Tibial artery (tissue), 4 donors: Measurements from ENCODE around the gene KIF5C.

Experiments used
- DNase-seq, 2 donors: peaks; one replicate each; pipeline ENCODE4 v3.0.0-alpha.2; 2019
- H3K27ac ChIP-seq, 2 donors: fragments of 200-600 bp; sonication (generic) in 1 of 2; 1 replicate in 1 of 2; 2 replicates in 1 of 2; pipeline ENCODE4 v1.5.1; 2018 to 2019; ENCODE audit warnings: mild to moderate bottlenecking in 1 of 2
- H3K27me3 ChIP-seq, 2 donors: fragments of 200-600 bp; sonication (generic) in 1 of 2; one replicate each; pipeline versions ENCODE4 v1.5.1 to v1.6.0; 2016 to 2019
- H3K36me3 ChIP-seq, 3 donors: fragments of 200-600 bp; sonication (generic) in 2 of 3; one replicate each; pipeline ENCODE4 v1.5.1; 2016 to 2019; ENCODE audit warnings: mild to moderate bottlenecking in 2 of 3
- H3K4me1 ChIP-seq, 4 donors: fragments of 200-600 bp; sonication (generic) in 2 of 4; 1 replicate in 3 of 4; 2 replicates in 1 of 4; pipeline ENCODE4 v1.5.1; 2016 to 2019
- H3K4me3 ChIP-seq, 2 donors: fragments of 200-600 bp; sonication (generic) in 1 of 2; 1 replicate in 1 of 2; 2 replicates in 1 of 2; pipeline ENCODE4 v1.5.1; 2018 to 2019; ENCODE audit warnings: mild to moderate bottlenecking in 2 of 2
- H3K9me3 ChIP-seq, 3 donors: fragments of 200-600 bp; sonication (generic) in 1 of 3; one replicate each; pipeline ENCODE4 v1.5.1; 2016 to 2019
- intact Hi-C: fragments of 100-400 bp; cut with DNase I; formaldehyde crosslinking; loops from one replicate; pipeline ENCODE4 v1.15.0; 2023; ENCODE audit warnings: low total_unique reads
- TF ChIP-seq, protein P1 (sequence below), 2 experiments: fragments of 200-600 bp in 1 of 2; fragments of 450-650 bp in 1 of 2; IDR thresholded peaks; one replicate each; pipeline ENCODE4 v1.5.1; 2017 to 2019; ENCODE audit warnings: antibody characterized with exemption in 2 of 2, mild to moderate bottlenecking in 1 of 2, moderate library complexity in 1 of 2

The KIF5C gene

DNA sequence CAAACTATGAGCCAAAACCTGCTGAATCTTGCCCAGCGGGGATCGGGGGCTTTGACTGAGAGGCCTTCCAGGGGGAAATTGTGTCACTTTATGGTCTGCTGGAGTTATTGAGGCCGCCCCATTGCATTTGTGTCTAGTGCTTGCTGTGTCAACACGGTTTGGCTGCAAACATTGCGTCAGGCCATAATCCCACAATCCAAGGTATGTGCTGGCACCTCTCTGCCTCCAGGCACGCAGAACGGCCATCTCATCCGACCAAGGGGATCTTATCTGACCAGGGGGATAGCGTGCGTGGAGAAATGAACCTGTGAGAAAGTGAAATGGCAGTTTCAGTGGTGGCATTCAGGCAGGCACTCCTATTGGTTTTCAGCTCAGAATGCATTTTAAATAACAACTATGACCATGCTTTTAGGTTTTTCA is 145.4 kb downstream of the KIF5C start:
- no peaks in the 10 kb centered on the region for H3K36me3 ChIP-seq
- intact Hi-C loops = no loop called here
- H3K27ac ChIP-seq = no peak overlapping the region
- TF ChIP-seq, protein P1, sequence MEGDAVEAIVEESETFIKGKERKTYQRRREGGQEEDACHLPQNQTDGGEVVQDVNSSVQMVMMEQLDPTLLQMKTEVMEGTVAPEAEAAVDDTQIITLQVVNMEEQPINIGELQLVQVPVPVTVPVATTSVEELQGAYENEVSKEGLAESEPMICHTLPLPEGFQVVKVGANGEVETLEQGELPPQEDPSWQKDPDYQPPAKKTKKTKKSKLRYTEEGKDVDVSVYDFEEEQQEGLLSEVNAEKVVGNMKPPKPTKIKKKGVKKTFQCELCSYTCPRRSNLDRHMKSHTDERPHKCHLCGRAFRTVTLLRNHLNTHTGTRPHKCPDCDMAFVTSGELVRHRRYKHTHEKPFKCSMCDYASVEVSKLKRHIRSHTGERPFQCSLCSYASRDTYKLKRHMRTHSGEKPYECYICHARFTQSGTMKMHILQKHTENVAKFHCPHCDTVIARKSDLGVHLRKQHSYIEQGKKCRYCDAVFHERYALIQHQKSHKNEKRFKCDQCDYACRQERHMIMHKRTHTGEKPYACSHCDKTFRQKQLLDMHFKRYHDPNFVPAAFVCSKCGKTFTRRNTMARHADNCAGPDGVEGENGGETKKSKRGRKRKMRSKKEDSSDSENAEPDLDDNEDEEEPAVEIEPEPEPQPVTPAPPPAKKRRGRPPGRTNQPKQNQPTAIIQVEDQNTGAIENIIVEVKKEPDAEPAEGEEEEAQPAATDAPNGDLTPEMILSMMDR (IDR thresholded peaks at IDR 0.05) = no peak
- DNase-seq = no peak
- peaks cover 0 to 8% (median 0%) of the 10 kb centered on the region in 4 donors for H3K4me1 ChIP-seq
- no peaks in the 10 kb centered on the region for H3K9me3 ChIP-seq
- no peak overlapping the region for H3K4me3 ChIP-seq
- no peaks in the 10 kb centered on the region for H3K27me3 ChIP-seq

DNA sequence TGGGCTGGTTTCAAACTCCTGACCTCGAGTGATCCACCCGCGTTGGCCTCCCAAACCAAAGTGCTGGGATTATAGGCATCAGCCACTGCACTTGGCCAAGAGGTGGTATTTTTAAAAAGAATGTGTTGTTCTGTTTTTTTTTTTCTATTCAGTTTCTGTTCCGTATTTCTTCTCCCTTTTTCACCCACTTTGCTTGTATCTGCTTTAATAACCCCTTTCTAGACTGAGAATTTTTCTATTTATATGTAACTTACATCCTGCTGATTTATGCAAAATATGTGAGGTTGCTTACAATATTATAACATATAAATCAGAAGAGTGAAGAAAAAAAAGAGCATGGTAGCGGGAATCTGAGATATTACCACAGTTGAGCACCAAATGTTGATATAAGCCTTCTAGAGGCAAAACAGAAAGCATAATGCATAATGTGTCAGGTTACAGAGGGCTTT is 146.3 kb downstream of the KIF5C start:
- H3K9me3 ChIP-seq = no peaks in the 10 kb centered on the region

DNA sequence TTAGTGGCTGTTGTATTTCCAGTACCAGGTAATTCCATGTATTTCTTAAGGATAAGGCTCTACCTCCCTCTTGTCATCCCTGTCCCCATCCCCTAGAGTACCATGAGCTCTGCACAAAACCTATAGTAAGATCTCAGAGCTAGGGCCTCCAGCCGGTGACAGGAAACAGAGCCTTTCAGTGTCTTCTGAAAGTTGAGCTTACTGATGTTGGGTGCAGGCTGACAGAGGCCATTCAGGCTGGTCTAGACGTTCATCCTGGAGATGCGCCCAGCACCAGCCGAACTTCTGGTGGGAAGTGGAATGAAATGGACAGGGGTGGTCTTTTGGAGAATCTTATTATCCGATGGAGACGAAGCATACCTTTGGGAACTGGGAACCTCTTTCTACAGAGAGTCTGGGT is 146.7 kb downstream of the KIF5C start:
- Histone ChIP-seq H3K4me3 (no peak overlapping the region), H3K27me3 (no peaks in the 10 kb centered on the region), H3K36me3 (no peaks in the 10 kb centered on the region), H3K9me3 (no peaks in the 10 kb centered on the region), H3K27ac (no peak overlapping the region), H3K4me1 (peaks cover 0 to 8% (median 0%) of the 10 kb centered on the region in 4 donors)
- TF ChIP-seq, protein P1 (IDR thresholded peaks at IDR 0.05) = no peak
- no peak for DNase-seq
- intact Hi-C loops = no loop called here

More for the DNA sequence above, 146.3 kb downstream of the KIF5C start:
- TF ChIP-seq, protein P1 (IDR thresholded peaks at IDR 0.05) = no peak
- DNase-seq = no peak
- Histone ChIP-seq H3K27me3 (no peaks in the 10 kb centered on the region), H3K27ac (no peak overlapping the region), H3K4me3 (no peak overlapping the region), H3K36me3 (no peaks in the 10 kb centered on the region), H3K4me1 (peaks cover 0 to 8% (median 0%) of the 10 kb centered on the region in 4 donors)
- intact Hi-C loops = no loop called here

DNA sequence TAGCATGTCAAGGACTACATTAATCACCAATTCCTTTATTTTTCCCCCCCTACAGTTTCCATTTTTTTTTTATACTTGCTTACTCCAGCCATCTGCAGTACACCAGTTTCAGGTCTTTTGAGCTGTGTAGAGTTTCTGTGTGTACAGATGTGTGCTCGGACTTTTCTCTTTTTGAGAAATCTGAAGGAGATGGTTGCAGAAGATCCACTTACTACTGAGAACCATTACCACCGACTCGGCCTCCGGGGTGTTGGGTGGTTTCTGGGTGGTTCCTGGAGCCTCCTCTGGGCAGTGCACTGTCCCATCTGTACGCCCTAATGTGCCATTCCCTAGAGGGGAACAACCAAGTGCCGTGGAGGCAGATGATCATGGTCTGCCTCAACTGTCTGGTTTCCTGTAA is 148.1 kb downstream of the KIF5C start:
- Histone ChIP-seq H3K36me3 (no peaks in the 10 kb centered on the region), H3K4me3 (no peak overlapping the region), H3K27me3 (no peaks in the 10 kb centered on the region), H3K4me1 (peaks cover 0 to 8% (median 0%) of the 10 kb centered on the region in 4 donors), H3K27ac (no peak overlapping the region), H3K9me3 (no peaks in the 10 kb centered on the region)
- intact Hi-C loops = no loop called here
- no peak for DNase-seq
- TF ChIP-seq, protein P1 (IDR thresholded peaks at IDR 0.05) = no peak

DNA sequence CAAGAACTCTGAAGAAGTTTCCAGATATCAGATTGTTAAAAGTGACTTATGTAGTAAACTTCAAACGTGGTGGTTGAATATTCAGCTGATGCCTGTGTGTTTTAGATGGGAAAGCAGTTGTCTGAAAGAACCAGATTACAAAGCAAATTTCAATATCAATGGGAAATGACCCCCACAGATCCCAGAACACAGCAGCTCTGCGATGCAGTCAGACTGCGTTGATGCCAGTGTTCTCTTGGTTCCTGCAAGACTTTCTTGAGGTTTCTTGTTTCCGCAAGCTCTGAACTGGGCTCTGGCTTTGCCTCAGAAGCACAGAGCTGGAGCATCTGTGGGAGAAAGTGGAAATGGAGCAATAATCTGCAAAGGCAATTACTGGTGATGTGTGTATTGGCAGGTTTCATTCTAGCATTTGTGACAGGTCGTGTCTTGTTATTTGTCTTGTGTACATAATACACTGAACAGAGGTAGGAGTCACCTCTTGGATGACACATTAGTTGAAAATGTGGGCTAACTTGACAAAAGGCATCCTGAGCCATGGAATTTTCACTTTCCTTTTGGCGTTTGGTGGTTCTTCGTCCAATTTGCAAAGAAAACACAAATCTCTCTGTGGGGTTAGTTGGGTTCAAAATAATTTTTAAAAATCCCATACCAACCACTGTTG is 152.7 kb downstream of the KIF5C start:
- Histone ChIP-seq H3K27ac (no peak overlapping the region), H3K36me3 (no peaks in the 10 kb centered on the region), H3K27me3 (peaks cover 0 to 18% of the 10 kb centered on the region in 2 donors), H3K9me3 (no peaks in the 10 kb centered on the region), H3K4me1 (peaks cover 0 to 8% (median 0%) of the 10 kb centered on the region in 4 donors), H3K4me3 (no peak overlapping the region)
- no peak for DNase-seq
- TF ChIP-seq, protein P1 (IDR thresholded peaks at IDR 0.05) = no peak
- intact Hi-C loops = no loop called here
